Thoracic aorta (tissue), 2 donors: ENCODE results near the gene ARMC9. TPM values are rescaled to one million over a fixed set of nuclear protein-coding genes. Genes with fewer than 3 reads are reported as not detected.

ENCODE experiments used
- ATAC-seq: fragments of 150-250 bp; one replicate; pipeline ENCODE4 v1.8.0; 2017; ENCODE audit warnings: low read depth; ENCODE audit not compliant: insufficient number of reproducible peaks, low FRiP score
- DNase-seq: peaks from one replicate; pipeline ENCODE4 v3.0.0-alpha.2; 2020; ENCODE audit warnings: low spot score
- H3K27ac ChIP-seq, 2 donors: fragments of 200-600 bp; sonication (generic); 1 replicate in 1 of 2; 2 replicates in 1 of 2; pipeline ENCODE4 v1.5.1; 2016; ENCODE audit warnings: mild to moderate bottlenecking in 2 of 2, moderate library complexity in 2 of 2
- H3K27me3 ChIP-seq: fragments of 200-600 bp; sonication (generic); replicated peaks from 2 replicates; pipeline ENCODE4 v1.6.0; 2016; ENCODE audit warnings: mild to moderate bottlenecking; ENCODE audit not compliant: insufficient read depth
- H3K36me3 ChIP-seq: fragments of 200-600 bp; sonication (generic); one replicate; pipeline ENCODE4 v1.5.1; 2016
- H3K4me1 ChIP-seq, 2 donors: fragments of 200-600 bp; sonication (generic); 1 replicate in 1 of 2; 2 replicates in 1 of 2; pipeline versions ENCODE4 v1.5.1 to v1.6.0; 2016; ENCODE audit warnings: low read depth in 2 of 2, mild to moderate bottlenecking in 1 of 2; ENCODE audit not compliant: control insufficient read depth in 1 of 2
- H3K4me3 ChIP-seq: fragments of 200-600 bp; sonication (generic); 2 replicates; pipeline ENCODE4 v1.5.1; 2016; ENCODE audit warnings: mild to moderate bottlenecking
- H3K9me3 ChIP-seq: fragments of 200-600 bp; sonication (generic); 2 replicates; pipeline ENCODE4 v1.5.1; 2016
- total RNA-seq, 2 donors: library from RNA; depleted of rRNA; stranded (reverse); fragments of >200 nt; gene quantifications; one replicate each; pipeline versions ENCODE4 v1.1.0 to v1.2.3, GENCODE V29; 2016
- TF ChIP-seq, protein P1 (sequence below): fragments of 200-600 bp; sonication (generic); IDR thresholded peaks from one replicate; pipeline ENCODE4 v1.5.1; 2019; ENCODE audit warnings: antibody characterized with exemption

ARMC9 gene
- total RNA-seq, 2 donors from 2014 or later = 68.5 to 103 TPM

DNA sequence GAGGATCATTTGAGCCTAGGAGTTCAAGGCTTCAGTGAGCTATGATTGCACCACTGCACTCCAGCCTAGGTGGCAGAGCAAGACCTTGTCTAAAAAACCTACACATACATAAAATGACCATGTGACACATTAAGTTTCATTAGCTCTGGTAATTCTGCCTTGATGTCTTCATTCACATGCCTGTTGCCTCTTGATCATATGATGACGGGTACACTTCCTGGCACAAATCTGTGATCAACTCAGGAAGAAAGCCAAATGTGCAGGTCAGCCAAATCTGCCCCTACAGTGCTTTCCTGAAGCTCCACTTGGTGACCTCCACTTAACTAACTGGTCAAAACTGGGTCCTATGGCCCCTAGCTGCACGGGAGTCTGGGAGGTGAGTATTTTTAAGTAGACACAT is 142.7 kb downstream of the ARMC9 start:
- TF ChIP-seq, protein P1, sequence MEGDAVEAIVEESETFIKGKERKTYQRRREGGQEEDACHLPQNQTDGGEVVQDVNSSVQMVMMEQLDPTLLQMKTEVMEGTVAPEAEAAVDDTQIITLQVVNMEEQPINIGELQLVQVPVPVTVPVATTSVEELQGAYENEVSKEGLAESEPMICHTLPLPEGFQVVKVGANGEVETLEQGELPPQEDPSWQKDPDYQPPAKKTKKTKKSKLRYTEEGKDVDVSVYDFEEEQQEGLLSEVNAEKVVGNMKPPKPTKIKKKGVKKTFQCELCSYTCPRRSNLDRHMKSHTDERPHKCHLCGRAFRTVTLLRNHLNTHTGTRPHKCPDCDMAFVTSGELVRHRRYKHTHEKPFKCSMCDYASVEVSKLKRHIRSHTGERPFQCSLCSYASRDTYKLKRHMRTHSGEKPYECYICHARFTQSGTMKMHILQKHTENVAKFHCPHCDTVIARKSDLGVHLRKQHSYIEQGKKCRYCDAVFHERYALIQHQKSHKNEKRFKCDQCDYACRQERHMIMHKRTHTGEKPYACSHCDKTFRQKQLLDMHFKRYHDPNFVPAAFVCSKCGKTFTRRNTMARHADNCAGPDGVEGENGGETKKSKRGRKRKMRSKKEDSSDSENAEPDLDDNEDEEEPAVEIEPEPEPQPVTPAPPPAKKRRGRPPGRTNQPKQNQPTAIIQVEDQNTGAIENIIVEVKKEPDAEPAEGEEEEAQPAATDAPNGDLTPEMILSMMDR = no peak
- peaks cover 3% of the 10 kb centered on the region for H3K36me3 ChIP-seq
- DNase-seq = no peak

DNA sequence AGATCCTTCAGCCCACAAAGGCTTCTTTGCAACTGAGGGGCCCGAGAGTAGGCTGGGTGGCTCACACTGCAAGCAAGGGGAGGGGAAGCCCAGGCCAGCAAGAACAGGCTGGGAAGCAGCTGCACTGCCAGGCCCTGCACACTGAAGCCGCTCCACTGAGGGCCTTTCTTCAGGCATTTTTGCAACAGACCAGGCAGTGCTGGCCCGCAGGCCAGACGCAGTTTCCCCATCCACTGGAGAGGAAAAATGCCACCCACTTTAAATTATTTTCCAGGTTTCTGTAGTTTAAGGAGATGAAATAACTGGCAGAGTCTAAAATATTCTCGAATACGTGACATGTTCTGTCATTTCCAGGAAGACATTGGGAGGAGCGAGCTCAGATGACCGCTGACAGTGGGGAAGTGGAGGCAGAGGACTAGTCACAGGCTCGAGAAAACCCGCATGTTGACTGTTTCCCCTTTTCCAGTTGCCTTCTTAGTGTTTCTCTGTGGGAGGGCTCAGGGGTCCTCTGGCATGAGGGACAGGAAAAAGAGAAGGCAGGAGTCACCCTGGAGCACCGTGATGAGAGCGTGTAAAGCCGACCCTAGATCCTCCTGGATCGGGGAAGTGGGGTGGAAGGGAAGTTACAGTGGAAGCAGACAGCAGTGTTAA is 143.8 kb downstream of the ARMC9 start:
- peaks cover 3% of the 10 kb centered on the region for H3K36me3 ChIP-seq
- DNase-seq (no peak), ATAC-seq (no peak)
- H3K4me1 ChIP-seq = no peaks in the 10 kb centered on the region
- H3K27me3 ChIP-seq = no peaks in the 10 kb centered on the region
- H3K27ac ChIP-seq = peak overlapping the region in 1 of 2 donors; percentile 18
- TF ChIP-seq, protein P1 = no peak
- no peak overlapping the region for H3K4me3 ChIP-seq
- no peaks in the 10 kb centered on the region for H3K9me3 ChIP-seq

More for the DNA sequence above, 142.7 kb downstream of the ARMC9 start:
- H3K4me3 ChIP-seq = no peak overlapping the region
- H3K27me3 ChIP-seq = no peaks in the 10 kb centered on the region
- H3K9me3 ChIP-seq = no peaks in the 10 kb centered on the region
- H3K4me1 ChIP-seq = no peaks in the 10 kb centered on the region
- no peak overlapping the region for H3K27ac ChIP-seq
- ATAC-seq = no peak

DNA sequence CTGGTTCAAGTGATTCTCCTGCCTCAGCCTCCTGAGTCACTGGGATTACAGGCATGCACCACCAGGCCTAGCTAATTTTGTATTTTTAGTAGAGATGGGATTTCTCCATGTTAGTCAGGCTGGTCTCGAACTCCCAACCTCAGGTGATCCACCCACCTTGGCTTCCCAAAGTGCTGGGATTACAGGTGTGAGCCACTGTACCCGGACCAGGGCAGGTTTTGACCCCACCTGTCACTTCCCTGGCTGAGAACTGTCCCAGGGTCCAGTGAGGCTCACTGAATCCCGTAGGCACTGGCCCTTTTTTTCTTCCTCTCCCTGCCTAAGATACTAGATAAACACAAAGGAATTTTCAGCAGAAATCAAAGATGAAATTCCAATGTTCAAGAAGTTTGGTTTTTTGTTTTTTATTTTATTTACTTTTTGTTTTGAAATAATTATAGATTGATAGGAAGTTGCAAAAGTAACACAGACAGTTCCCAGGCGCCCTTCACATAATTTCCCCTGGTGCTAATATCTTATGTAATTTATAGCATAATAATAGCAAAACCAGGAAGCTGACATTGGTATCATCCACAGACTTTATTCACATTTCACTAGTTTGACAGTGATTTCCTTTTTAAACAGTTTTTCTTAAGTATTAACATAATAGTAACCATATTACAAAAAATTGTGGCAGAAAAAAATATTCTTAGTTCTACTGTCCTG is 144.7 kb downstream of the ARMC9 start:
- Histone ChIP-seq H3K36me3 (peaks cover 3% of the 10 kb centered on the region), H3K27ac (no peak overlapping the region), H3K9me3 (no peaks in the 10 kb centered on the region), H3K27me3 (no peaks in the 10 kb centered on the region), H3K4me3 (no peak overlapping the region), H3K4me1 (no peaks in the 10 kb centered on the region)
- ATAC-seq (no peak), DNase-seq (no peak)
- TF ChIP-seq, protein P1 = no peak

DNA sequence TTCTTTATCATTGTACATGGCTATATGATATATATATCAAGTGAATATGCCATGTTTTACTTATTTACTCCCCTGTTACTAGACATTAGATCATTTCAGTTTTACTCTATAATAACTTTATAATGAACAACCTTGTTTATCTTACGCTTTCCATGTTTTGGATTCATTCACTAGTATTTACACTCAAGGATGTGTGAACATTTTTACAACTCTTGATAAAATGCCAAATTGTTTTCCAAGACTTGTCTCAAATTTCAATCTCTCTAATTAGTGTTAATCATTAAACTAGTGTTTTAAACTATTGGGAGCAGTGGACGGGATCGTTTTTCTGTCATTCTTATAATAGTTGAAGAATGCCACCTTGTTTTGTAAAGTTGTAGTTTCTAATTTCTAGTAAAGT is 145.6 kb downstream of the ARMC9 start:
- H3K9me3 ChIP-seq = no peaks in the 10 kb centered on the region
- TF ChIP-seq, protein P1 = no peak
- no peak overlapping the region for H3K4me3 ChIP-seq
- H3K27me3 ChIP-seq = no peaks in the 10 kb centered on the region
- H3K4me1 ChIP-seq = no peaks in the 10 kb centered on the region
- DNase-seq = no peak
- ATAC-seq = no peak
- H3K27ac ChIP-seq = no peak overlapping the region
- peaks cover 3% of the 10 kb centered on the region for H3K36me3 ChIP-seq

DNA sequence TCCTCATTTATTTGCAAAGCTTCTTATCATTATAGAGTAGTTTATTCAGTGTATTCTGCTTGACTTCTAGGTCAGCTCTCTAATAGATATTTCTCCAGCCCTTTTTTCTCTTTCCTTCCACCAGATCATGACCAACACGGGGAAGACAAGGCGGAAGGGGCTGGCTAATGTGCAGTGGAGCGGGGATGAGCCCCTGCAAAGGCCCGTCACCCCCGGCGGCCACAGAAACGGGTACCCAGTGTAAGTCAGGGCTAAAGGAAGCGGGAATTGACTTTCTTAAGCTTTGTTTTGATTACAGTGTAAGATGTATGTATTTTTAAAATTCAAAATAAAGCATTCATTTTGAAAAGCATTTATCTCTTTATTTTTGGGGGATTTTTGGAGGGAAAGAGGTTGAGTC is 146.4 kb downstream of the ARMC9 start:
- H3K4me1 ChIP-seq = no peaks in the 10 kb centered on the region
- peaks cover 3% of the 10 kb centered on the region for H3K36me3 ChIP-seq
- TF ChIP-seq, protein P1 = no peak
- no peak overlapping the region for H3K27ac ChIP-seq
- no peak overlapping the region for H3K4me3 ChIP-seq
- DNase-seq (no peak), ATAC-seq (no peak)
- no peaks in the 10 kb centered on the region for H3K27me3 ChIP-seq
- H3K9me3 ChIP-seq = no peaks in the 10 kb centered on the region
